Parathyroid adenoma (tissue), 2 donors: ENCODE results near the gene VPS13D.

ENCODE experiments used
- H2AFZ ChIP-seq: fragments of 300-600 bp; sonication (generic); one replicate; pipeline ENCODE4 v1.7.0; 2017; ENCODE audit warnings: antibody characterized with exemption, mild to moderate bottlenecking
- H3K27ac ChIP-seq: fragments of 300-600 bp; sonication (generic); one replicate; pipeline ENCODE4 v1.7.0; 2017
- H3K27me3 ChIP-seq: fragments of 300-600 bp; sonication (generic); one replicate; pipeline ENCODE4 v1.7.0; 2017; ENCODE audit warnings: low read length; ENCODE audit not compliant: control insufficient read depth, insufficient read depth
- H3K36me3 ChIP-seq: fragments of 300-600 bp; sonication (generic); one replicate; pipeline ENCODE4 v1.7.0; 2017; ENCODE audit warnings: low read length; ENCODE audit not compliant: control insufficient read depth, insufficient read depth
- H3K4me1 ChIP-seq: fragments of 300-600 bp; sonication (generic); one replicate; pipeline ENCODE4 v1.7.0; 2017; ENCODE audit warnings: control low read depth
- H3K4me2 ChIP-seq: fragments of 300-600 bp; sonication (generic); one replicate; pipeline ENCODE4 v1.7.0; 2017; ENCODE audit warnings: low read length
- H3K4me3 ChIP-seq: fragments of 300-600 bp; sonication (generic); one replicate; pipeline ENCODE4 v1.7.0; 2017; ENCODE audit warnings: low read depth, low read length
- H3K79me2 ChIP-seq: fragments of 300-600 bp; sonication (generic); one replicate; pipeline ENCODE4 v1.7.0; 2017; ENCODE audit warnings: control low read depth
- H3K9ac ChIP-seq: fragments of 300-600 bp; sonication (generic); one replicate; pipeline ENCODE4 v1.7.0; 2017; ENCODE audit warnings: mild to moderate bottlenecking
- H3K9me3 ChIP-seq: fragments of 300-600 bp; sonication (generic); one replicate; pipeline ENCODE4 v1.7.0; 2017; ENCODE audit warnings: low read length; ENCODE audit not compliant: control insufficient read depth
- CTCF ChIP-seq: fragments of 300-600 bp; sonication (generic); IDR thresholded peaks from one replicate; pipeline ENCODE4 v1.7.0; 2017; ENCODE audit warnings: antibody characterized with exemption, mild to moderate bottlenecking
- donor health status: primary hyperparathyroidism.

VPS13D gene

GRCh38 chr1:12191242-12192032 is 38.4 kb upstream of the VPS13D start:
- Histone ChIP-seq H3K9me3 (no peaks in the 10 kb centered on the region), H2AFZ (no peak overlapping the region), H3K9ac (no peak overlapping the region), H3K36me3 (no peaks in the 10 kb centered on the region), H3K27ac (no peak overlapping the region), H3K79me2 (no peaks in the 10 kb centered on the region), H3K4me1 (no peaks in the 10 kb centered on the region), H3K27me3 (no peaks in the 10 kb centered on the region), H3K4me3 (no peak overlapping the region), H3K4me2 (no peak overlapping the region)
- TF ChIP-seq CTCF, result no peak

GRCh38 chr1:12194666-12195216 is 35.1 kb upstream of the VPS13D start:
- Histone ChIP-seq H2AFZ (no peak overlapping the region), H3K4me3 (no peak overlapping the region), H3K4me2 (no peak overlapping the region), H3K4me1 (no peaks in the 10 kb centered on the region), H3K27ac (no peak overlapping the region), H3K27me3 (no peaks in the 10 kb centered on the region), H3K79me2 (no peaks in the 10 kb centered on the region), H3K36me3 (no peaks in the 10 kb centered on the region), H3K9me3 (no peaks in the 10 kb centered on the region), H3K9ac (no peak overlapping the region)
- TF ChIP-seq CTCF, result no peak

GRCh38 chr1:12195416-12195815 is 34.4 kb upstream of the VPS13D start:
- H3K36me3 ChIP-seq, result no peaks in the 10 kb centered on the region
- no peak overlapping the region for H3K4me2 ChIP-seq
- H3K27ac ChIP-seq, result no peak overlapping the region
- no peaks in the 10 kb centered on the region for H3K79me2 ChIP-seq
- H3K9ac ChIP-seq, result no peak overlapping the region
- no peaks in the 10 kb centered on the region for H3K9me3 ChIP-seq
- H3K4me3 ChIP-seq, result no peak overlapping the region
- no peak overlapping the region for H2AFZ ChIP-seq
- no peaks in the 10 kb centered on the region for H3K27me3 ChIP-seq
- no peak for TF ChIP-seq CTCF
- no peaks in the 10 kb centered on the region for H3K4me1 ChIP-seq

GRCh38 chr1:12196641-12197482 is 33.0 kb upstream of the VPS13D start:
- Histone ChIP-seq H2AFZ (no peak overlapping the region), H3K36me3 (no peaks in the 10 kb centered on the region), H3K27me3 (no peaks in the 10 kb centered on the region), H3K79me2 (no peaks in the 10 kb centered on the region), H3K9ac (no peak overlapping the region), H3K4me1 (no peaks in the 10 kb centered on the region), H3K4me2 (no peak overlapping the region), H3K4me3 (no peak overlapping the region), H3K27ac (no peak overlapping the region), H3K9me3 (no peaks in the 10 kb centered on the region)
- no peak for TF ChIP-seq CTCF
